Ureter (tissue), 1 donor: ENCODE measurements around the gene DLG3. TPM values are rescaled to one million over a fixed set of nuclear protein-coding genes. Genes with fewer than 3 reads are reported as not detected.
"Not testable (repeated sequence)": the region's sequence is repeated elsewhere in the genome, so short reads cannot be mapped to it uniquely, and the experiment has no call there.

Source experiments
- DNase-seq: peaks from one replicate; pipeline ENCODE4 v3.0.0-alpha.2; 2020; ENCODE audit warnings: low spot score
- total RNA-seq: library from RNA; stranded (reverse); gene quantifications from one replicate; pipeline ENCODE4 v1.2.4, GENCODE V29; 2023
- donor health status: DM: yes; HTN: yes; CAD: no.

DLG3 gene
- total RNA-seq, 1 donor from 2014 or later, result 34.2 TPM

DNA sequence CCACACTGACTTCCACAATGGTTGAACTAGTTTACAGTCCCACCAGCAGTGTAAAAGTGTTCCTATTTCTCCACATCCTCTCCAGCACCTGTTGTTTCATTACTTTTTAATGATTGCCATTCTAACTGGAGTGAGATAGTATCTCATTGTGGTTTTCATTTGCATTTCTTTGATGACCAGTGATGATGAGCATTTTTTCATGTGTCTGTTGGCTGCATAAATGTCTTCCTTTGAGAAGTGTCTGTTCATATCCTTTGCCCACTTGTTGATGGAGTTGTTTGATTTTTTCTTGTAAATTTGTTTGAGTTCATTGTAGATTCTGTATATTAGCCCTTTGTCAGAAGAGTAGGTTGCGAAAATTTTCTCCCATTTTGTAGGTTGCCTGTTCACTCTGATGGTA lies 71.1 kb downstream of the DLG3 start:
- not testable (repeated sequence) for DNase-seq

DNA sequence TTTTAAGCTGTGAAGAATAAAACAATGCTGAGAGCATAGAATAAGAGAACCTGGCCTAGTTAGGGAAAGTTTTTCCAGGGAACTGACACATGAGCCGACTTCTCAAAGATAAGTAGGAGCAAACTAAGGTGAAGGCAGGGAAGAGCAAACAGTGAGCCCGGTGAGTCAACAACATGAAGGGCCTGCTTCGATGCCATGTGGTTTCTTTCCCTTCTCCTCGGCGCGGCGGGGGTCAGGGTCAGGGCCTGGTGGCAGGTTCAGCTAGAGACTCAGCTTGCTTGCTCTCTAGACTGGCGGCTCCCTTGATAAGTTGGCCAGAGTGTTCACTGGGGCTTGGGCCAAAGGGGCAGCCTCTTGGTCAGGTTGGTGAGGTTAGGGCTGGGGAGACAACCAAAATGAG lies 81.1 kb downstream of the DLG3 start:
- no peak for DNase-seq

DNA sequence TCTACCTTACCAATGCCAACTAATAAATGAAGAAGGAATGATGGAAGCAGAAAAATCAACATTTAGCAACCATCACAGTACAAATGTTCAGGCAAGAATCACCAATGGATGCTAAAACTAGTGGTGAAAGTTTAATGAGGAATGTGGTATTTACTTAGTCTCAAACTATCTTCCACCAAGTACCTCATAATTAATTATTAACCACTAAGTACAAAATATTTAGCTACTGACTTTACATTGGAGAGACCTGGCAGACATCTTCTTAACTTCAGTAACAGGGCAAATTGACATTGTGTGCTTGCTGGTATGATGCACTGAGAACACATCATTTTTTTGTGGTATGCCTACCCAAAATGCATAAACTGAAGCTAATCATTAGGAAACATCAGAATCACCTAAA lies 82.4 kb downstream of the DLG3 start:
- DNase-seq, result no peak

DNA sequence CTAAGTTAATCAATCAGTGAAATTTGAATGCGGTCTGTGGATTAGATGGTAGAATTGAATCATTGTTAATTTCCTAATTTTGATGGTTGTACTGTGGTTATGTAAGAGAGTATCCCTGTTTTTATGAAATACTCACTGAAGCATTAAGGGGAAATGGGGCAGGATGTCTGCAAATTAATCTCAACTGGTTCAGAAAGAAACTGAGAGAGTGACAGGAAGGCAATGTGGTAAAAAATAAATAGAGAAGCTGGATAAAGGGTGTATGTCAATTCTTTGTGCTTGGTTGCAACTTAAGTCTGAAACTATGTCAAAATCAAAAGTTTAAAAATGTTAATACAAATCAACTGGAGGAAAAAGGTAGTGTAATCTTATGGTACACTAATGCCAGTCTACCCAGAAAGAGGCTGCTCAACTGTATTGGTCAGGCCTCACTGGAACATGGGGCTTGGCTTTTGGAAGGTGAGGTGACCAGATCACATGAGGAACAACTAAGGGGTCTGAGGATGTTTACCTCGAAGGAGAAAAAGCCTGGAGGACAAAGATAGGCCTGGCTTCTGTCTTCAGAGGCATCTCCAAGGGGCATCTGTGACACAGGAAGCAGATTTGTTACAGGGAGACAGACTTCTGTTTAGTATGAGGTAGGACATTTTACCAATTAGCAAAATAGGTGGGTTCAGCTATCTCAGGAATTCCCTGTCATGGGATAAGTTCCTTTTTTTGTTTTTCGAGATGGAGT lies 83.1 kb downstream of the DLG3 start:
- no peak for DNase-seq

DNA sequence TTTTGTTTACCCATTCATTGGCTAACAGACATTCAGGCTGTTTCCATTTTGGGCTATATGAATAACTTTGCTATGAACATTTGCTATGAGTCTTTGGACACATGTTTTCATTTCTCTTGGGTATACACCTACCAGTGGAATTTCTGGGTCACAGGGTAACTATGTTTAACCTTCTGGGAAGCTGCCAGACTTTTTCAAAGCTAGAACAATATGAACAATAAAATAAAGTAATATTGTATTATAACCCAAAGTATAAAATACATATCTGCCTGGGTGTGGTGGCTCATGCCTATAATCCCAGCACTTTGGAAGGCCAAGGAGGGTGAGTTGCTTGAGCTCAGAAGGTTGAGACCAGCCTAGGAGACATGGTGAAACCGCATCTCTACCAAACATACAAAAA lies 90.6 kb downstream of the DLG3 start:
- DNase-seq, result no peak

DNA sequence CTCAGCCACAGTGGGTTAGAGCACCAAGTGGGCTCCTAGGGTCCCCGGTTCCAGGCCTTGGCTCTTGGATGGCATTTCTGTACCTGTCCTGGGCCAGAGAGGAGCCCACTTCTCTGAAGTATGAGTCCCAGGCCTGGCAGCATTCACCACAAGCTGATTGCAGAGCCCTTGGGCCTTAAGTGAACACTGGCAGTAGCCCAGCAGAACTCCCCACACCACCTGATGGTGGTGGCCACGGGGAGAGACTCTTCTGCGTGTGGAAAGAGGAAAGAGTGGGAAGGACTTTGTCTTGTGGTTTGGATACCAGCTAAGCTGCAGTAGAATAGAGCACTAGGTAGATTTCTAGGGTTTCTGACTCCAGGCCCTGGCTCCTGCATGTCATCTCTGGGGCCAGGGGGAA lies 104.8 kb downstream of the DLG3 start:
- DNase-seq, result no peak

DNA sequence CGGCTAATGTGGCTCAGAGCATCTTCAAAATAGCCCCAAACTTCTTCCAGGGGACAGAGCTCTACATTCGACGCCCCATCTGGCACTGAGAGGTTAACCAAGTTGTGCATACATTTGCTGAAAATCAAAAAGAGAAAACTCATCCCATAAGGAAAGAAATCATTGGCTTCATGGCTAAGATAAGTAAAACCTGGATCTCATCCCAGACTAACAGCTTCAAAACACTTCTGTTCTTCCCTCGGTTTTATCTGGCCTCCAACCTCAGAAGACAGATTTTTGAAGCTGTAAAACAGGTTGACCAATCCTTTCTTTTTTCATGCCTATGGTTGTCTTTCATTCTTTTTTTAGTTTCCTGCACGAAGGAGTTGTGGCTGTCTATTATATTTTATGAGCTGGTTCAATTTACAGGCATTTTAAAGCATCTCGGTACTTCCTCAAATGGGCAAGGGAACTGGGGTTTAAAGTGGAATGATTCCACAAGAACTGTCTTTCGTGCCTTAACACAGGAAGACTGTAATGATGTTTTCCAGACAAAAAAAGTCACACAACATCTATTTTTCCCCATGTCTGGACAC lies 107.6 kb downstream of the DLG3 start:
- DNase-seq, result no peak

DNA sequence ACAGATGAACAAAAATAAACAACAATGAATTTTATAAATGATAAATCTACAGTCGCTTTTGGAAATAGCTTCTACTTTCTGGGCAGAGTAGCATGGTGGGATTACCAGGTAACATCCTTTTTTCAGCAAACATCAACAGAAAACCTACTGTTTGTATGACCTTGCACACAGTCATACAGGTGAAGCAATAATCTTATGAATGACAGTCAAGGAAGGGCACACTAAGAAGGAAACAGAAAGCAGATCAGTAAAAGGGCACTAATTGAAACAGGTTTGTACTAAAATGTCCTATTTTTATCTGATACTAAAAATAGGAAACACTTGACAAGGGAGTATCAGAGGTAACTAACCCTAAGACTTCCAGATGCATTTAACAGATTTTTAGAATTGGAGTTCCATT lies 108.9 kb downstream of the DLG3 start:
- no peak for DNase-seq

DNA sequence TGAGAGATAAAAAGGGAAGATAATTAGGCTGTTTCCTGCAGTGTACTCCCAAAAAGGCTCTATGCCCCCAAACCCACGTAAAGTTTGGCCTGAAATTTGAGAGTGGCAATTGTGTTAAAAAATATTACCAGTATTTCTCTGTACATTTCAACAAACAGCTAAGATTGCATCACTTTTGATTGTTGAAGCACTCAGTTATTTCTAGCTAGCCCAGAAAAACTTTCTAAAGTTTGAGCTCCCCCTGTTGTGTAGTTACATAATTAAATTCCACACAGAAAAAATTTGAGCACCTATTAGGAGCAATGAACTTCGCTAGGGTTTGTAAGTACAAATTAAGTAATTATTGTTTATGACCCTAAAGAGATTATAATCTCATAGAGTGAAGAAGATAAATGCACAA lies 109.4 kb downstream of the DLG3 start:
- no peak for DNase-seq

DNA sequence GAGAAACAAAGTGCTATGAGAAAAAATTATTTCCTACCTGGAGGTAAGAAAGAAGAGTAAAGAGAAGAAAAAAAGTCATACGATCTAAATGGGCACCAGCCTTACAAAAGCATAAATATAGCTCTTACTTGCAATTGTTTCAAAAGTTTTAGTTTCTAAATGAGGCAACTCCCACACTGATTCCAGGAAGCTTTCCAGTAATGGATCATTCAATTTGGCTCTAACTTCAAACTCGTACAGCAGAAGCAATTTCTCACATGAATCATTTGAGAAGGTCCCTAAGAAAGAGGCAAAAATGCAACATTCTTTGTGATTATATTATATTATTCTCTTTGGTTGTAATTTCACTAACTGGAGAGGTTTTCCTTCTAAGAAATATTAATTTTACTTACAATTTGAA lies 109.9 kb downstream of the DLG3 start:
- DNase-seq, result no peak

DNA sequence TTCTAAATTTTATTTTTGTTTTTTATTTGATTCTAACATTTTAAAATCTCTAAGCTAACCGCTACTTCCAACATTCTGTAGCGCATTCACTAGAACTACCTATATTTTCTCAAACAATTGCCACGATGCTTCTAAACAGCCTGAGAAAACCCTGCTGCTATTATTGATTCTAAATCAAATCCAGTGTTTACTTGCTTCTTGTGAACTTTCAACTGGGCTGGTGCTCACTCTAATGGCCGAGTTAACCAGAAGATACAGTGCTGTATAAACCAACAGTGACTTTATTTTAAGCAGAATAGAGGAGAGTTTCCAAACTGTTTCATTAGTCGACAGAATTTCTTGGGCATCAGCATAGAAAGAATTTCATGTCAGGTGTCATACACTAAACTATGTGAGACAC lies 110.3 kb downstream of the DLG3 start:
- DNase-seq, result no peak

Other genes starting within 250 kb of the DLG3 start
- not detected for gene AWAT1, start 210.2 kb upstream of the DLG3 start, total RNA-seq
- 1.7 TPM for gene P2RY4, start 184.6 kb upstream of the DLG3 start, total RNA-seq
- gene ARR3, start 176.5 kb upstream of the DLG3 start, total RNA-seq, result not detected
- not detected for gene RAB41, start 162.7 kb upstream of the DLG3 start, total RNA-seq
- 40.4 TPM for gene PDZD11, start 154.9 kb upstream of the DLG3 start, total RNA-seq
- 1.0 TPM for gene KIF4A, start 154.7 kb upstream of the DLG3 start, total RNA-seq
- 1.5 TPM for gene GDPD2, start 21.5 kb upstream of the DLG3 start, total RNA-seq